ENCODE results near the gene ERBB3.

ERBB3 gene

DNA sequence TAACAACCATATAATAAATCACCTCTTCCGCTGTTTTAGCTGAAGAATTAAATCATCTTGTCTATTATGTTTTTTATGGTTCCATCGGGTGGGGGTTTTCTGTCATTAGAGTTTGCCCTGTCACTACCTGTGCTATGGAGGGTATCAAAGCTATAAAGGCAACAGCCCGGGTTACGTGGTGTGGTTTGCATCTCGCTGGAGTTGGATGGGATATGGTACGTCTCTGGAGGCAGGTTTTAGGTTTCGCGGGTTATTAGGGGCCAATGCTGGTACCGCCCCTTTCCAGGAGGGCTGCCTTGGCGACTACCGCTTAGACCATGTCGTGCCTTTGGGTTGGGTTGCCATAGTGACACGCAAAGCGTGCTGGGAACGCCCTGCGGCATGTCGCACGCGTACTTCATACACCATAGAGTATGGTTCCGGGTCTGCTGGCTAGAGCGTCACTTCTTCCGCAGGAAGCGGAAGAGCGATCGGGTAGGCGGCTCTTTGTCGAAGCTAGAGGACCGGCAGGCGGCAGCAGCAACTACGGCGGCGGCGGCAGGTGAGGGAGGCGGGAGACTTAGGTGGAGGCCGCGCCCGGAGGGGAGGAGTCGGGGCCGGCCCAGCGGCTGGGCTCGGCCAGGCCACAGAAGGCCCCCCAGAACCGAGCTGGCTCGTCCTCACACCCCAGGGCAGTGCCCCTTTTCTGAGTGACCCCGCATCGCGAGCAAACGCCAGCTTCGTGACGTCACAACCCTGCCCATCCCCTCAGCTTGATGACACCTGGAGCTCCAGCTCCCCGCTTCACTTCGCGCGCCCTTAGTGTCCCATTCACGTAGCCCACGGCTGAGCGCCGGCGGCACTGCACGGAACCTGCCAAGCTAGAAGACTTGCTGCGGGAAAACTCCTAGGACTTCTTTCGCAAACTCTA is 38.1 kb downstream of the ERBB3 start, which contains the start of gene ZC3H10 (continued):
- TF ChIP-seq RBAK (tag by site-specific recombination; IDR thresholded peaks at IDR 0.05) (no peak), ZSCAN16 (tag by site-specific recombination; IDR thresholded peaks at IDR 0.05) (no peak), ZNF2 (tag by site-specific recombination; IDR thresholded peaks at IDR 0.05) (peak; percentile 87), ZSCAN23 (tag by site-specific recombination; IDR thresholded peaks at IDR 0.05) (peak; percentile 44; the same call in 1 of the 2 replicates), BCL11B (tag by site-specific recombination; IDR thresholded peaks at IDR 0.05; ENCODE audit: low read depth) (peak; percentile 31; the same call in 1 of the 2 replicates), ZBTB21 (tag by site-specific recombination; IDR thresholded peaks at IDR 0.05) (peak; percentile 97), KLF9 (tag by site-specific recombination; IDR thresholded peaks at IDR 0.05; ENCODE audit: low read depth) (peak; percentile 83), KLF7 (tag by site-specific recombination; IDR thresholded peaks at IDR 0.05; ENCODE audit: borderline replicate concordance) (peak; percentile 85), ZBTB8A (tag by site-specific recombination; IDR thresholded peaks at IDR 0.05) (peak; percentile 76), GFI1B (tag by site-specific recombination; IDR thresholded peaks at IDR 0.05) (0 out of 2 replicates have a peak, but pooled peaks have one; percentile 31), ZNF558 (tag by site-specific recombination; IDR thresholded peaks at IDR 0.05) (peak; percentile 62; the same call in 1 of the 2 replicates), ZNF585B (tag by site-specific recombination; IDR thresholded peaks at IDR 0.05) (no peak), ZBTB48 (tag by site-specific recombination; IDR thresholded peaks at IDR 0.05) (peak; percentile 33; the same call in 1 of the 2 replicates), TRIM28 (IDR thresholded peaks at IDR 0.05; ENCODE audit: borderline replicate concordance, low read length) (peak; percentile 67; the same call in 1 of the 2 replicates), ZBTB7A (tag by site-specific recombination; IDR thresholded peaks at IDR 0.05; ENCODE audit: low read depth) (no peak; the same call in 1 of the 2 replicates), KLF10 (tag by site-specific recombination; IDR thresholded peaks at IDR 0.05) (peak; percentile 81), ZNF785 (tag by site-specific recombination; IDR thresholded peaks at IDR 0.05) (no peak), ZNF184 (tag by site-specific recombination; IDR thresholded peaks at IDR 0.05) (no peak; the same call in 1 of the 2 replicates), IKZF3 (tag by site-specific recombination; IDR thresholded peaks at IDR 0.05) (peak; percentile 57), ZNF654 (tag by site-specific recombination; IDR thresholded peaks at IDR 0.05; ENCODE audit: low read depth) (peak; percentile 10; the same call in 1 of the 2 replicates), KLF16 (tag by site-specific recombination; IDR thresholded peaks at IDR 0.05) (peak; percentile 90), ZNF239 (tag by site-specific recombination; IDR thresholded peaks at IDR 0.05) (no peak), SP3 (tag by site-specific recombination; IDR thresholded peaks at IDR 0.05) (peak; percentile 98), ZNF211 (tag by site-specific recombination; IDR thresholded peaks at IDR 0.05; ENCODE audit: low read depth) (no peak), ZNF146 (tag by site-specific recombination; IDR thresholded peaks at IDR 0.05) (0 out of 2 replicates have a peak, but pooled peaks have one; percentile 8), ZNF112 (tag by site-specific recombination; IDR thresholded peaks at IDR 0.05) (no peak), ZNF140 (tag by site-specific recombination; IDR thresholded peaks at IDR 0.05) (no peak), SP2 (tag by site-specific recombination; IDR thresholded peaks at IDR 0.05) (peak; percentile 98)
- TF ChIP-seq, protein P1, sequence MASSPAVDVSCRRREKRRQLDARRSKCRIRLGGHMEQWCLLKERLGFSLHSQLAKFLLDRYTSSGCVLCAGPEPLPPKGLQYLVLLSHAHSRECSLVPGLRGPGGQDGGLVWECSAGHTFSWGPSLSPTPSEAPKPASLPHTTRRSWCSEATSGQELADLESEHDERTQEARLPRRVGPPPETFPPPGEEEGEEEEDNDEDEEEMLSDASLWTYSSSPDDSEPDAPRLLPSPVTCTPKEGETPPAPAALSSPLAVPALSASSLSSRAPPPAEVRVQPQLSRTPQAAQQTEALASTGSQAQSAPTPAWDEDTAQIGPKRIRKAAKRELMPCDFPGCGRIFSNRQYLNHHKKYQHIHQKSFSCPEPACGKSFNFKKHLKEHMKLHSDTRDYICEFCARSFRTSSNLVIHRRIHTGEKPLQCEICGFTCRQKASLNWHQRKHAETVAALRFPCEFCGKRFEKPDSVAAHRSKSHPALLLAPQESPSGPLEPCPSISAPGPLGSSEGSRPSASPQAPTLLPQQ (tag by site-specific recombination; IDR thresholded peaks at IDR 0.05) = peak; percentile 86
- TF ChIP-seq, protein P2, sequence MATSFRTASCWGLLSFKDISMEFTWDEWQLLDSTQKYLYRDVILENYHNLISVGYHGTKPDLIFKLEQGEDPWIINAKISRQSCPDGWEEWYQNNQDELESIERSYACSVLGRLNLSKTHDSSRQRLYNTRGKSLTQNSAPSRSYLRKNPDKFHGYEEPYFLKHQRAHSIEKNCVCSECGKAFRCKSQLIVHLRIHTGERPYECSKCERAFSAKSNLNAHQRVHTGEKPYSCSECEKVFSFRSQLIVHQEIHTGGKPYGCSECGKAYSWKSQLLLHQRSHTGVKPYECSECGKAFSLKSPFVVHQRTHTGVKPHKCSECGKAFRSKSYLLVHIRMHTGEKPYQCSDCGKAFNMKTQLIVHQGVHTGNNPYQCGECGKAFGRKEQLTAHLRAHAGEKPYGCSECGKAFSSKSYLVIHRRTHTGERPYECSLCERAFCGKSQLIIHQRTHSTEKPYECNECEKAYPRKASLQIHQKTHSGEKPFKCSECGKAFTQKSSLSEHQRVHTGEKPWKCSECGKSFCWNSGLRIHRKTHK (tag by site-specific recombination; IDR thresholded peaks at IDR 0.05) = no peak
- TF ChIP-seq, protein P3, sequence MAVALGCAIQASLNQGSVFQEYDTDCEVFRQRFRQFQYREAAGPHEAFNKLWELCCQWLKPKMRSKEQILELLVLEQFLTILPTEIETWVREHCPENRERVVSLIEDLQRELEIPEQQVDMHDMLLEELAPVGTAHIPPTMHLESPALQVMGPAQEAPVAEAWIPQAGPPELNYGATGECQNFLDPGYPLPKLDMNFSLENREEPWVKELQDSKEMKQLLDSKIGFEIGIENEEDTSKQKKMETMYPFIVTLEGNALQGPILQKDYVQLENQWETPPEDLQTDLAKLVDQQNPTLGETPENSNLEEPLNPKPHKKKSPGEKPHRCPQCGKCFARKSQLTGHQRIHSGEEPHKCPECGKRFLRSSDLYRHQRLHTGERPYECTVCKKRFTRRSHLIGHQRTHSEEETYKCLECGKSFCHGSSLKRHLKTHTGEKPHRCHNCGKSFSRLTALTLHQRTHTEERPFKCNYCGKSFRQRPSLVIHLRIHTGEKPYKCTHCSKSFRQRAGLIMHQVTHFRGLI (tag by site-specific recombination; IDR thresholded peaks at IDR 0.05) = peak; percentile 80
- TF ChIP-seq, protein P4, sequence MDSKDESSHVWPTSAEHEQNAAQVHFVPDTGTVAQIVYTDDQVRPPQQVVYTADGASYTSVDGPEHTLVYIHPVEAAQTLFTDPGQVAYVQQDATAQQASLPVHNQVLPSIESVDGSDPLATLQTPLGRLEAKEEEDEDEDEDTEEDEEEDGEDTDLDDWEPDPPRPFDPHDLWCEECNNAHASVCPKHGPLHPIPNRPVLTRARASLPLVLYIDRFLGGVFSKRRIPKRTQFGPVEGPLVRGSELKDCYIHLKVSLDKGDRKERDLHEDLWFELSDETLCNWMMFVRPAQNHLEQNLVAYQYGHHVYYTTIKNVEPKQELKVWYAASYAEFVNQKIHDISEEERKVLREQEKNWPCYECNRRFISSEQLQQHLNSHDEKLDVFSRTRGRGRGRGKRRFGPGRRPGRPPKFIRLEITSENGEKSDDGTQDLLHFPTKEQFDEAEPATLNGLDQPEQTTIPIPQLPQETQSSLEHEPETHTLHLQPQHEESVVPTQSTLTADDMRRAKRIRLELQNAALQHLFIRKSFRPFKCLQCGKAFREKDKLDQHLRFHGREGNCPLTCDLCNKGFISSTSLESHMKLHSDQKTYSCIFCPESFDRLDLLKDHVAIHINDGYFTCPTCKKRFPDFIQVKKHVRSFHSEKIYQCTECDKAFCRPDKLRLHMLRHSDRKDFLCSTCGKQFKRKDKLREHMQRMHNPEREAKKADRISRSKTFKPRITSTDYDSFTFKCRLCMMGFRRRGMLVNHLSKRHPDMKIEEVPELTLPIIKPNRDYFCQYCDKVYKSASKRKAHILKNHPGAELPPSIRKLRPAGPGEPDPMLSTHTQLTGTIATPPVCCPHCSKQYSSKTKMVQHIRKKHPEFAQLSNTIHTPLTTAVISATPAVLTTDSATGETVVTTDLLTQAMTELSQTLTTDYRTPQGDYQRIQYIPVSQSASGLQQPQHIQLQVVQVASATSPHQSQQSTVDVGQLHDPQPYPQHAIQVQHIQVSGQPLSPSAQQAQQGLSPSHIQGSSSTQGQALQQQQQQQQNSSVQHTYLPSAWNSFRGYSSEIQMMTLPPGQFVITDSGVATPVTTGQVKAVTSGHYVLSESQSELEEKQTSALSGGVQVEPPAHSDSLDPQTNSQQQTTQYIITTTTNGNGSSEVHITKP (tag by site-specific recombination; IDR thresholded peaks at IDR 0.05) = peak; percentile 95

Data from HEK293 (cell line).